GM19468 (cell line): Measurements from ENCODE around the gene MTRR.
A peak's percentile ranks its signal among the peaks of the same experiment; 100 is the strongest.

Experiments used
- ATAC-seq: cut with Tn5 transposase; IDR thresholded peaks from one replicate; pipeline ENCODE4 v1.9.1; 2021; ENCODE audit warnings: mild to moderate bottlenecking, moderate library complexity, moderate number of reproducible peaks; ENCODE audit not compliant: unreplicated experiment; ENCODE audit errors: extremely low read depth

MTRR gene

GRCh38 chr5:7855611-7856010, 13.3 kb upstream of the MTRR start:
- ATAC-seq = no peak

- no peak for ATAC-seq
Observed at GRCh38 chr5:7856855-7857254, 12.1 kb upstream of the MTRR start.

- no peak for ATAC-seq
Observed at GRCh38 chr5:7857361-7857760, 11.6 kb upstream of the MTRR start.

- ATAC-seq = no peak
Observed at GRCh38 chr5:7857926-7858632, 10.9 kb upstream of the MTRR start.

GRCh38 chr5:7866196-7866595, 2.8 kb upstream of the MTRR start:
- no peak for ATAC-seq

GRCh38 chr5:7867260-7867659, 1.7 kb upstream of the MTRR start:
- no peak for ATAC-seq

GRCh38 chr5:7868427-7868772, 548 bp upstream of the MTRR start:
- ATAC-seq = no peak

- peak; percentile 7 for ATAC-seq
Observed at GRCh38 chr5:7869474-7870136, 657 bp downstream of the MTRR start.

- peak; percentile 40 for ATAC-seq
Observed at GRCh38 chr5:7871653-7872052, 2.7 kb downstream of the MTRR start.

- no peak for ATAC-seq
Observed at GRCh38 chr5:7872517-7873130, 3.7 kb downstream of the MTRR start.

GRCh38 chr5:7873216-7873615, 4.3 kb downstream of the MTRR start:
- ATAC-seq = no peak

- ATAC-seq = no peak
Observed at GRCh38 chr5:7874639-7875038, 5.7 kb downstream of the MTRR start.

GRCh38 chr5:7875151-7875550, 6.2 kb downstream of the MTRR start:
- no peak for ATAC-seq

- ATAC-seq = no peak
Observed at GRCh38 chr5:7876867-7877266, 7.9 kb downstream of the MTRR start.

GRCh38 chr5:7877851-7878250, 8.9 kb downstream of the MTRR start:
- no peak for ATAC-seq

- ATAC-seq = peak; percentile 93
Observed at GRCh38 chr5:7878381-7878873, 9.5 kb downstream of the MTRR start.

- no peak for ATAC-seq
Observed at GRCh38 chr5:7881091-7881490, 12.1 kb downstream of the MTRR start.

GRCh38 chr5:7881816-7882215, 12.9 kb downstream of the MTRR start:
- no peak for ATAC-seq

- ATAC-seq = no peak
Observed at GRCh38 chr5:7882926-7883325, 14.0 kb downstream of the MTRR start.

- ATAC-seq = no peak
Observed at GRCh38 chr5:7884491-7885267, 15.7 kb downstream of the MTRR start.
